IMR-90 (cell line): ENCODE data around the gene CSNK2B. TPM values are rescaled to one million over a fixed set of nuclear protein-coding genes. Genes with fewer than 3 reads are reported as not detected.

Experiments used
- ATAC-seq: fragments of 200-7000 bp; cut with Tn5 transposase; 2 replicates; pipeline ENCODE4 v1.9.1; 2020; ENCODE audit warnings: low read depth, mild to moderate bottlenecking, moderate library complexity
- BruUV-seq: library from RNA; stranded (reverse); fragments of 400-500 nt; replicated peaks from 2 replicates; lab custom pipeline; 2021; lab: Mats Ljungman, UMichigan
- CTCF ChIA-PET: fragments of 300-600 bp; formaldehyde crosslinking; extraction: SDS; loops from one replicate; lab custom pipeline; 2021; ENCODE audit warnings: antibody characterized with exemption; lab: Yijun Ruan, JAX
- POLR2A ChIA-PET: fragments of 300-600 bp; sonication (Branson Sonifier 250); formaldehyde crosslinking; loops from one replicate; lab custom pipeline; 2022; ENCODE audit warnings: antibody characterized with exemption; ENCODE audit not compliant: unreplicated experiment; lab: Charles Lee
- DNase-seq: peaks from one replicate; pipeline ENCODE4 v3.0.0; 2013
- H2AFZ ChIP-seq: replicated peaks from 2 replicates; pipeline ENCODE3; 2013; ENCODE audit warnings: low read length, mild to moderate bottlenecking; ENCODE audit not compliant: poor library complexity
- H2AK5ac ChIP-seq: 2 replicates; pipeline ENCODE4 v1.6.1; 2013; ENCODE audit warnings: low read depth, low read length, inconsistent platforms
- H2AK9ac ChIP-seq: replicated peaks from 2 replicates; pipeline ENCODE3; 2013; ENCODE audit warnings: mild to moderate bottlenecking, low read depth, low read length, moderate library complexity; ENCODE audit not compliant: poor library complexity
- H2BK120ac ChIP-seq: 2 replicates; pipeline ENCODE4 v1.6.1; 2013; ENCODE audit warnings: low read depth, low read length, inconsistent platforms
- H2BK15ac ChIP-seq: 3 replicates; pipeline ENCODE4 v1.6.1; 2013; ENCODE audit warnings: low read depth, low read length, inconsistent platforms
- H2BK20ac ChIP-seq: 2 replicates; pipeline ENCODE4 v1.6.1; 2013; ENCODE audit warnings: low read depth, mild to moderate bottlenecking, inconsistent platforms, low read length, moderate library complexity
- H2BK5ac ChIP-seq: 2 replicates; pipeline ENCODE4 v1.6.1; 2013; ENCODE audit warnings: mild to moderate bottlenecking, low read depth, low read length, inconsistent platforms; ENCODE audit not compliant: poor library complexity, severe bottlenecking
- H3K14ac ChIP-seq: replicated peaks from 2 replicates; pipeline ENCODE4 v1.6.1; 2013; ENCODE audit warnings: low read depth, low read length, inconsistent platforms
- H3K18ac ChIP-seq: 2 replicates; pipeline ENCODE4 v1.6.1; 2013; ENCODE audit warnings: low read depth, low read length, control low read depth
- H3K23ac ChIP-seq: 2 replicates; pipeline ENCODE4 v1.6.1; 2013; ENCODE audit warnings: low read depth, low read length, inconsistent platforms
- H3K27ac ChIP-seq: 2 replicates; pipeline ENCODE4 v1.5.1; 2013; ENCODE audit warnings: mild to moderate bottlenecking, control low read depth, low read length; ENCODE audit not compliant: insufficient read depth
- H3K27me3 ChIP-seq: 2 replicates; pipeline ENCODE4 v1.6.1; 2013; ENCODE audit warnings: low read length; ENCODE audit not compliant: control insufficient read depth, insufficient read depth
- H3K36me3 ChIP-seq: 2 replicates; pipeline ENCODE4 v1.6.1; 2013; ENCODE audit warnings: low read length, mixed read lengths; ENCODE audit not compliant: control insufficient read depth, insufficient read depth
- H3K4ac ChIP-seq: 2 replicates; pipeline ENCODE4 v1.6.1; 2013; ENCODE audit warnings: low read depth, low read length, inconsistent platforms
- H3K4me1 ChIP-seq: 2 replicates; pipeline ENCODE4 v1.6.1; 2013; ENCODE audit warnings: low read length, mixed read lengths; ENCODE audit not compliant: control insufficient read depth, insufficient read depth
- H3K4me2 ChIP-seq: 2 replicates; pipeline ENCODE4 v1.6.1; 2013; ENCODE audit warnings: low read depth, mild to moderate bottlenecking, control low read depth, low read length, moderate library complexity
- H3K4me3 ChIP-seq: 2 replicates; pipeline ENCODE4 v1.5.1; 2013; ENCODE audit warnings: low read depth, mild to moderate bottlenecking, control low read depth, low read length, moderate library complexity; ENCODE audit not compliant: insufficient read depth
- H3K56ac ChIP-seq: 2 replicates; pipeline ENCODE4 v1.6.1; 2013; ENCODE audit warnings: low read length, inconsistent platforms; ENCODE audit not compliant: insufficient read depth; ENCODE audit errors: extremely low read depth
- H3K79me1 ChIP-seq, 2 experiments: 2 replicates each; pipeline ENCODE4 v1.6.1; 2013; ENCODE audit warnings: low read length in 2 of 2, inconsistent platforms in 1 of 2, low read depth in 1 of 2
- H3K9ac ChIP-seq: 2 replicates; pipeline ENCODE4 v1.6.1; 2013; ENCODE audit warnings: low read depth, low read length, control low read depth
- H3K9me1 ChIP-seq: 2 replicates; pipeline ENCODE4 v1.6.1; 2013; ENCODE audit warnings: low read length, inconsistent platforms; ENCODE audit not compliant: insufficient read depth
- H3K9me3 ChIP-seq: 2 replicates; pipeline ENCODE4 v1.6.1; 2013; ENCODE audit warnings: low read length; ENCODE audit not compliant: control insufficient read depth, insufficient read depth
- H4K20me1 ChIP-seq: 2 replicates; pipeline ENCODE4 v1.6.1; 2013; ENCODE audit warnings: low read length, inconsistent platforms; ENCODE audit not compliant: insufficient read depth
- H4K5ac ChIP-seq: 2 replicates; pipeline ENCODE4 v1.6.1; 2013; ENCODE audit warnings: mild to moderate bottlenecking, low read depth, low read length, control low read depth
- H4K8ac ChIP-seq, 2 experiments: 2 replicates each; pipeline ENCODE4 v1.6.1; 2013; ENCODE audit warnings: low read depth in 2 of 2, low read length in 2 of 2, control low read depth in 1 of 2, inconsistent platforms in 1 of 2
- H4K91ac ChIP-seq: 2 replicates; pipeline ENCODE4 v1.6.1; 2013; ENCODE audit warnings: low read depth, low read length, inconsistent platforms; ENCODE audit not compliant: insufficient read depth
- BHLHE40 ChIP-seq: fragments of 150-350 bp; IDR thresholded peaks from 2 replicates; pipeline ENCODE4 v1.6.1; 2016; ENCODE audit warnings: mild to moderate bottlenecking, low read depth, low read length
- CEBPB ChIP-seq: IDR thresholded peaks from 2 replicates; pipeline ENCODE4 v1.6.1; 2012; ENCODE audit warnings: low read depth, low read length, improper control_type of control experiment
- CHD1 ChIP-seq: IDR thresholded peaks from 2 replicates; pipeline ENCODE4 v1.6.1; 2012; ENCODE audit warnings: low read depth, low read length, improper control_type of control experiment
- CTCF ChIP-seq: conservative IDR thresholded peaks from 2 replicates; pipeline ENCODE4 v1.5.1; 2012; ENCODE audit warnings: mild to moderate bottlenecking, low read depth, low read length, improper control_type of control experiment
- ELK1 ChIP-seq: fragments of 150-350 bp; IDR thresholded peaks from 2 replicates; pipeline ENCODE4 v1.6.1; 2016; ENCODE audit warnings: low read depth, mild to moderate bottlenecking, low read length, moderate library complexity, borderline replicate concordance
- FOS ChIP-seq: fragments of 150-350 bp; IDR thresholded peaks from 2 replicates; pipeline ENCODE4 v1.6.1; 2016; ENCODE audit warnings: low read depth, low read length
- MAFK ChIP-seq: IDR thresholded peaks from 2 replicates; pipeline ENCODE4 v1.6.1; 2012; ENCODE audit warnings: low read depth, low read length, improper control_type of control experiment
- MAZ ChIP-seq: IDR thresholded peaks from 2 replicates; pipeline ENCODE4 v1.6.1; 2012; ENCODE audit warnings: low read depth, mild to moderate bottlenecking, low read length, improper control_type of control experiment, moderate library complexity, borderline replicate concordance
- NFE2L2 ChIP-seq: fragments of 150-350 bp; IDR thresholded peaks from 2 replicates; pipeline ENCODE4 v1.6.1; 2016; ENCODE audit warnings: low read depth, mild to moderate bottlenecking, low read length
- POLR2A ChIP-seq: IDR thresholded peaks from 2 replicates; pipeline ENCODE4 v1.6.1; 2012; ENCODE audit warnings: mild to moderate bottlenecking, low read depth, low read length
- RAD21 ChIP-seq: IDR thresholded peaks from 2 replicates; pipeline ENCODE4 v1.6.1; 2012; ENCODE audit warnings: low read length, improper control_type of control experiment
- RCOR1 ChIP-seq: IDR thresholded peaks from 2 replicates; pipeline ENCODE4 v1.6.1; 2012; ENCODE audit warnings: mild to moderate bottlenecking, low read length, improper control_type of control experiment; ENCODE audit not compliant: insufficient replicate concordance
- SMC3 ChIP-seq: fragments of 150-350 bp; IDR thresholded peaks from 2 replicates; pipeline ENCODE4 v1.6.1; 2016; ENCODE audit warnings: low read depth, mild to moderate bottlenecking, antibody characterized with exemption, low read length, moderate library complexity
- WGBS, 2 experiments: methylation state at CpG; one replicate each; pipeline versions ENCODE4 v1.1.5 to v1.1.7; 2013; ENCODE audit warnings: missing lambda C conversion rate in 2 of 2; ENCODE audit not compliant: insufficient read length in 1 of 2; ENCODE audit errors: extremely low coverage in 2 of 2; 5-methylcytosine and 5-hydroxymethylcytosine counted together
- dilution Hi-C: fragments of 300-500 bp; cut with HindIII; formaldehyde crosslinking; loops from one replicate; pipeline ENCODE4 v1.14.3; 2018; ENCODE audit warnings: low sequenced_read_pairs; ENCODE audit not compliant: unreplicated experiment
- in situ Hi-C: fragments of 300-500 bp; cut with MboI; formaldehyde crosslinking; loops from 3 replicates; pipeline ENCODE4 v1.14.3; 2019; ENCODE audit warnings: low sequenced_read_pairs, inconsistent platforms, mixed read lengths
- intact Hi-C: fragments of 100-400 bp; cut with micrococcal nuclease; formaldehyde crosslinking; loops from 2 replicates; pipeline ENCODE4 v1.10.0; 2022
- polyA plus RNA-seq, 3 experiments: library from polyadenylated mRNA; depleted of rRNA; stranded (reverse); fragments of >200 nt; gene quantifications; 2 replicates each; pipeline ENCODE4 v1.2.3, GENCODE V29; 2012; ENCODE audit warnings: low replicate concordance in 1 of 3
- total RNA-seq: library from RNA; depleted of rRNA; stranded (reverse); fragments of >200 nt; gene quantifications from 2 replicates; pipeline ENCODE4 v1.2.3, GENCODE V29; 2012
- TF ChIP-seq, protein P1 (sequence below): fragments of 150-350 bp; IDR thresholded peaks from 2 replicates; pipeline ENCODE4 v1.6.1; 2017; ENCODE audit warnings: mild to moderate bottlenecking, antibody characterized with exemption, low read length, low read depth

Gene CSNK2B
- total and polyA plus RNA-seq, 2 of the 4 experiments (the other 2 are of a cell fraction): 194 to 240 TPM

DNA sequence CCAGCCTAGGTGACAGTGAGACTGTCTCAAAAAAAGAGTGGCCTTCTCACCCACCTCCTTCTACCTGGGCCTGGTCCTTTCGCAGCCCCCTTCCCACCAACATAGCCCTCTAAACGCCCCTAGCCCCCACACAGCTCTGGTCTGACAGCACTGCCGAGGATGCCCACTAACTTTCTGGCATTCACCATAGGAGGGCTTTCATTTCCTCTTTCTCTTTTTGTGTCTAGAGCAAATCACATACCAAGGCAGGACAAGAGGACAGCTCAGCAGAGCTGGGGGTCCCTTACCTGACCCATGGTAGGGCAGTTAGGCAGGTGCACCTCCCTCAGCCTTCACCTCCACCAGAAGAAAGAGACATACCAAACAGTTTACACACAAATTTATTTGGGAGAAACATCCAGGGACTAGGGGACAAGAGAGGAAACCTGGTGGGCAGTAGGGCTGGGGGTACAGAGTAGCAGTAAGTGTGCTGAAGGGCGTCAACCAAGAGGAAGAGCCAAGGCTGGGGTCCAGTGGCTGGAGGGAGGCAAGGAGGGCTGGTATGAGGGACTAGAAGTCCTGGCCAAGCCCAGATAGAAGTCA is 10.5 kb downstream of the CSNK2B start:
- H4K8ac ChIP-seq: no peak overlapping the region
- H3K56ac ChIP-seq: no peak overlapping the region
- no peak overlapping the region for H2BK120ac ChIP-seq
- no peak overlapping the region for H2BK20ac ChIP-seq
- peaks cover 0 to 4% of the 10 kb centered on the region in 2 experiments; a peak in 1 of 4 replicates for H3K79me1 ChIP-seq
- no peak overlapping the region for H3K4me2 ChIP-seq
- H3K9me3 ChIP-seq: no peaks in the 10 kb centered on the region
- no peak overlapping the region for H2AK9ac ChIP-seq
- H3K4ac ChIP-seq: no peak overlapping the region
- peaks cover 7% of the 10 kb centered on the region for H3K4me1 ChIP-seq
- H3K14ac ChIP-seq: no peak overlapping the region
- CTCF ChIA-PET: no interaction called here
- DNase-seq (no peak), ATAC-seq (no peak)
- H4K5ac ChIP-seq: no peak overlapping the region
- in situ Hi-C loops: no loop called here
- H3K4me3 ChIP-seq: no peak overlapping the region
- H3K27me3 ChIP-seq: no peaks in the 10 kb centered on the region
- BruUV-seq: no TSS peak
- H2BK5ac ChIP-seq: no peak overlapping the region
- TF ChIP-seq FOS (no peak), BHLHE40 (no peak), ELK1 (no peak), RAD21 (no peak), RCOR1 (no peak), CTCF (no peak), MAFK (no peak), MAZ (no peak), SMC3 (no peak), CHD1 (no peak), POLR2A (no peak; the same call in 1 of the 2 replicates), CEBPB (no peak), NFE2L2 (no peak)
- TF ChIP-seq, protein P1, sequence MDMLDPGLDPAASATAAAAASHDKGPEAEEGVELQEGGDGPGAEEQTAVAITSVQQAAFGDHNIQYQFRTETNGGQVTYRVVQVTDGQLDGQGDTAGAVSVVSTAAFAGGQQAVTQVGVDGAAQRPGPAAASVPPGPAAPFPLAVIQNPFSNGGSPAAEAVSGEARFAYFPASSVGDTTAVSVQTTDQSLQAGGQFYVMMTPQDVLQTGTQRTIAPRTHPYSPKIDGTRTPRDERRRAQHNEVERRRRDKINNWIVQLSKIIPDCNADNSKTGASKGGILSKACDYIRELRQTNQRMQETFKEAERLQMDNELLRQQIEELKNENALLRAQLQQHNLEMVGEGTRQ: no peak
- no peak overlapping the region for H3K18ac ChIP-seq
- H3K9me1 ChIP-seq: no peaks in the 10 kb centered on the region
- H3K23ac ChIP-seq: no peak overlapping the region
- H3K9ac ChIP-seq: no peak overlapping the region
- no peaks in the 10 kb centered on the region for H4K20me1 ChIP-seq
- H2BK15ac ChIP-seq: no peak overlapping the region
- dilution Hi-C loops: no loop called here
- no peak overlapping the region for H3K27ac ChIP-seq
- no peak overlapping the region; the same call in 1 of the 2 replicates for H2AK5ac ChIP-seq
- intact Hi-C loops: no loop called here
- H3K36me3 ChIP-seq: peaks cover 20% of the 10 kb centered on the region
- 63% methylated on average over 2 of the region's 4 CpGs; no CpG with 5 or more reads in 1 of the 2 experiments for WGBS, 2 experiments
- POLR2A ChIA-PET: no interaction called here
- H4K91ac ChIP-seq: no peak overlapping the region
- peak overlapping the region; percentile 28 for H2AFZ ChIP-seq
